Measurements from ENCODE around the gene KIAA1328. TPM values are rescaled to one million over a fixed set of nuclear protein-coding genes. Genes with fewer than 3 reads are reported as not detected.

Gene KIAA1328
- total RNA-seq, 1 experiment from 2014 or later, result 4.9 TPM

DNA sequence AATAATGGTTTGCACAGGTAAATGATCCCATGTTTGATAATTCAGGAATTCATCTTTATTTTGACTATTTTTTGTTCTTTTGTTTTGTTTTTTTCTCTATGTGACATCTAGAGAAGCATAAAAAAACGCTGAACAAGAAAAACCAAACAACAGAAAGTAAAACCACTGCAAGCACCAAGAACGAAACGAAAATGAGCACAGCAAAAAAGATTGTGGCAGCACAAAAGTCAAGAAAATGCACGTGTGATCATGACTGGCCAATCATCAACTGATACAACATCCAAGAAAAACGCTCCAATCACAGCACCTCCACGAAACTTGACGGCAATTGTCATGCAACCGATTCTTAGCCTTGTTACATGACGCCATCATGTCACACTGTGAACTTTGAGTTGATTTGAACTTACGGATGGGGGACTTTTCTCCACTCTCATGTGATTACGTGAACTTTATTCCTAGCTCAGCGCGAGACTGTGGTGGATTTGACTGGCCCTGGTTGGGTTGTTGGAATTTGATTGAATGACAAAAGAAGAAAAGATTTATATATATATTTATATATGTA lies 417.9 kb downstream of the KIAA1328 start:
- Mint-ChIP-seq H3K9me3 (ENCODE audit: unreplicated experiment) (no peaks in the 10 kb centered on the region), H3K36me3 (ENCODE audit: insufficient read depth, unreplicated experiment) (peaks cover 6% of the 10 kb centered on the region), H3K27me3 (ENCODE audit: insufficient read depth, unreplicated experiment) (no peaks in the 10 kb centered on the region), H3K4me1 (ENCODE audit: low read depth, unreplicated experiment) (no peaks in the 10 kb centered on the region), H3K27ac (ENCODE audit: unreplicated experiment) (no peak overlapping the region), H3K4me3 (ENCODE audit: unreplicated experiment) (no peak overlapping the region)
- TF ChIP-seq, protein P1, sequence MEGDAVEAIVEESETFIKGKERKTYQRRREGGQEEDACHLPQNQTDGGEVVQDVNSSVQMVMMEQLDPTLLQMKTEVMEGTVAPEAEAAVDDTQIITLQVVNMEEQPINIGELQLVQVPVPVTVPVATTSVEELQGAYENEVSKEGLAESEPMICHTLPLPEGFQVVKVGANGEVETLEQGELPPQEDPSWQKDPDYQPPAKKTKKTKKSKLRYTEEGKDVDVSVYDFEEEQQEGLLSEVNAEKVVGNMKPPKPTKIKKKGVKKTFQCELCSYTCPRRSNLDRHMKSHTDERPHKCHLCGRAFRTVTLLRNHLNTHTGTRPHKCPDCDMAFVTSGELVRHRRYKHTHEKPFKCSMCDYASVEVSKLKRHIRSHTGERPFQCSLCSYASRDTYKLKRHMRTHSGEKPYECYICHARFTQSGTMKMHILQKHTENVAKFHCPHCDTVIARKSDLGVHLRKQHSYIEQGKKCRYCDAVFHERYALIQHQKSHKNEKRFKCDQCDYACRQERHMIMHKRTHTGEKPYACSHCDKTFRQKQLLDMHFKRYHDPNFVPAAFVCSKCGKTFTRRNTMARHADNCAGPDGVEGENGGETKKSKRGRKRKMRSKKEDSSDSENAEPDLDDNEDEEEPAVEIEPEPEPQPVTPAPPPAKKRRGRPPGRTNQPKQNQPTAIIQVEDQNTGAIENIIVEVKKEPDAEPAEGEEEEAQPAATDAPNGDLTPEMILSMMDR (IDR thresholded peaks at IDR 0.05; ENCODE audit: insufficient read depth in 1 of 2, low read depth in 1 of 2, low read length in 1 of 2, severe bottlenecking in 1 of 2, unreplicated experiment in 1 of 2), result no peak
- DNase-seq, result no peak
- ChIA-PET CTCF (no interaction called here), POLR2A (no interaction called here)
- intact Hi-C loops (cut with micrococcal nuclease; ENCODE audit: unreplicated experiment), result no loop called here
- Histone ChIP-seq H3K9me3 (no peaks in the 10 kb centered on the region), H3K27me3 (replicated peaks; ENCODE audit: control insufficient read depth, insufficient read depth, low read length) (no peaks in the 10 kb centered on the region), H3K36me3 (ENCODE audit: control insufficient read depth, insufficient read depth, low read length) (no peaks in the 10 kb centered on the region), H3K4me3 (ENCODE audit: low read depth, low read length) (no peak overlapping the region), H3K4me1 (no peaks in the 10 kb centered on the region)
- BruUV-seq (replicated peaks), result no TSS peak

DNA sequence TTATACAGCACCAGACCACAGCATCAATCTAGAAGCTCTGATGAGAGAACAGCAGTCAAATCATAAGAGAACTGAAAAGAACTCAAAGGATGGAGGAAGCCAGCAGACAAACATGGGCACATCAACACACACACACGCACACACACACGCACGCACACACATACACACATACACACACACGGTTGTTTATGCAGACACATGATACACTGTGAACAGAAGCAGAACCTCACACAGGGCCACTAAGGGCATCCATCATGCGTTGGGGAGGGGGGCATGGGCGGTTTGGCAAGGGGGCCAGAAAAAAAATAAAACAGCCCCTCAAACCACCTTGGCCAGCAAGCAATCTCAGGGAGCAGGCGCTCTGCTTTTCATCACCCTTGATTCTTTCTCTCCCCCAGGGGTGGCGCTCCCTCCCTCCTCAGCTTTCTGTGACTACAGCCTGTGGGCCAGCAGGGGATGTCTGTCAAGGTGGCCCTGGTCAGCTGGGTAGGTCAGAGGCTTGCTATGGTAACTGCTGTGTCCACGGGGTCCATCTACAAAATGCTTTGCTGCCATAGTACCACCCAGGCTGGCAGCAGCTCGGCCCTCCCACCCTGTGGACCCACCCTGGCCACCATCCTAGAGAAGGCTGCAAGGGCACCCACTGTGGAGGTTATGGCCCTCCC lies 418.7 kb downstream of the KIAA1328 start:
- Mint-ChIP-seq H3K4me1 (ENCODE audit: low read depth, unreplicated experiment) (no peaks in the 10 kb centered on the region), H3K4me3 (ENCODE audit: unreplicated experiment) (no peak overlapping the region), H3K9me3 (ENCODE audit: unreplicated experiment) (no peaks in the 10 kb centered on the region), H3K36me3 (ENCODE audit: insufficient read depth, unreplicated experiment) (peaks cover 6% of the 10 kb centered on the region), H3K27ac (ENCODE audit: unreplicated experiment) (no peak overlapping the region), H3K27me3 (ENCODE audit: insufficient read depth, unreplicated experiment) (no peaks in the 10 kb centered on the region)
- DNase-seq, result no peak
- Histone ChIP-seq H3K4me1 (no peaks in the 10 kb centered on the region), H3K27me3 (replicated peaks; ENCODE audit: control insufficient read depth, insufficient read depth, low read length) (no peaks in the 10 kb centered on the region), H3K9me3 (no peaks in the 10 kb centered on the region), H3K36me3 (ENCODE audit: control insufficient read depth, insufficient read depth, low read length) (no peaks in the 10 kb centered on the region), H3K4me3 (ENCODE audit: low read depth, low read length) (no peak overlapping the region)
- POLR2A ChIA-PET, result no interaction called here
- intact Hi-C loops (cut with micrococcal nuclease; ENCODE audit: unreplicated experiment), result no loop called here
- CTCF ChIA-PET, result no interaction called here
- no TSS peak for BruUV-seq (replicated peaks)
- TF ChIP-seq, protein P1 (IDR thresholded peaks at IDR 0.05; ENCODE audit: insufficient read depth in 1 of 2, low read depth in 1 of 2, low read length in 1 of 2, severe bottlenecking in 1 of 2, unreplicated experiment in 1 of 2), result no peak

DNA sequence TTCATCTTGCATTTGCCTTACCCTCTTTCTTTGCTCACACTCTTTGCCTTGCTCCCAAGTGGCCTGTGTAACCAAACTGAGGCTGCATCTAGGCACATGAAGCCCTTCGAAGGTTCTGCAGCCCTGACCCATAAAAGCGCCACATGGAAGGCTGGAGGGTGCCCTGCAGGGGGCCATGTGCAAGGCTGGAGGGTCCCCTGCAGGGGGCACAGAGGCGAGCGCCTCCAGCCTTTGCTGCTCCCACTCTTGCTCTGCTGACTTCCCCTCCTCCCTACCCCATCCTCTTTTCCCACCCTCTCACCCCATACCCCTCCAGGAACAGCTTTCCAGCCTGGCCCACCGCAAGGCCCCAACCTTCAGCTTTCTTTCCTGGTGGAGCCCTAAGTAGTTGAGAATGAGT lies 419.4 kb downstream of the KIAA1328 start:
- Histone ChIP-seq H3K9me3 (no peaks in the 10 kb centered on the region), H3K4me1 (no peaks in the 10 kb centered on the region), H3K4me3 (ENCODE audit: low read depth, low read length) (no peak overlapping the region), H3K27me3 (replicated peaks; ENCODE audit: control insufficient read depth, insufficient read depth, low read length) (no peaks in the 10 kb centered on the region), H3K36me3 (ENCODE audit: control insufficient read depth, insufficient read depth, low read length) (no peaks in the 10 kb centered on the region)
- BruUV-seq (replicated peaks), result no TSS peak
- DNase-seq, result no peak
- Mint-ChIP-seq H3K4me3 (ENCODE audit: unreplicated experiment) (no peak overlapping the region), H3K27me3 (ENCODE audit: insufficient read depth, unreplicated experiment) (no peaks in the 10 kb centered on the region), H3K27ac (ENCODE audit: unreplicated experiment) (no peak overlapping the region), H3K36me3 (ENCODE audit: insufficient read depth, unreplicated experiment) (peaks cover 6% of the 10 kb centered on the region), H3K4me1 (ENCODE audit: low read depth, unreplicated experiment) (no peaks in the 10 kb centered on the region), H3K9me3 (ENCODE audit: unreplicated experiment) (no peaks in the 10 kb centered on the region)
- TF ChIP-seq, protein P1 (IDR thresholded peaks at IDR 0.05; ENCODE audit: insufficient read depth in 1 of 2, low read depth in 1 of 2, low read length in 1 of 2, severe bottlenecking in 1 of 2, unreplicated experiment in 1 of 2), result no peak
- ChIA-PET POLR2A (no interaction called here), CTCF (no interaction called here)
- intact Hi-C loops (cut with micrococcal nuclease; ENCODE audit: unreplicated experiment), result no loop called here

Data from Caco-2 (cell line).